C4-2B (cell line): ENCODE data around the gene HOXA2.

ENCODE experiments used
- ZFX ChIP-seq: fragments of 450-650 bp; IDR thresholded peaks from 2 replicates; pipeline ENCODE4 v1.6.1; 2017
- TF ChIP-seq, protein P1 (sequence below): fragments of 450-650 bp; conservative IDR thresholded peaks from 2 replicates; pipeline ENCODE4 v1.5.1; 2017; ENCODE audit warnings: mild to moderate bottlenecking

DNA sequence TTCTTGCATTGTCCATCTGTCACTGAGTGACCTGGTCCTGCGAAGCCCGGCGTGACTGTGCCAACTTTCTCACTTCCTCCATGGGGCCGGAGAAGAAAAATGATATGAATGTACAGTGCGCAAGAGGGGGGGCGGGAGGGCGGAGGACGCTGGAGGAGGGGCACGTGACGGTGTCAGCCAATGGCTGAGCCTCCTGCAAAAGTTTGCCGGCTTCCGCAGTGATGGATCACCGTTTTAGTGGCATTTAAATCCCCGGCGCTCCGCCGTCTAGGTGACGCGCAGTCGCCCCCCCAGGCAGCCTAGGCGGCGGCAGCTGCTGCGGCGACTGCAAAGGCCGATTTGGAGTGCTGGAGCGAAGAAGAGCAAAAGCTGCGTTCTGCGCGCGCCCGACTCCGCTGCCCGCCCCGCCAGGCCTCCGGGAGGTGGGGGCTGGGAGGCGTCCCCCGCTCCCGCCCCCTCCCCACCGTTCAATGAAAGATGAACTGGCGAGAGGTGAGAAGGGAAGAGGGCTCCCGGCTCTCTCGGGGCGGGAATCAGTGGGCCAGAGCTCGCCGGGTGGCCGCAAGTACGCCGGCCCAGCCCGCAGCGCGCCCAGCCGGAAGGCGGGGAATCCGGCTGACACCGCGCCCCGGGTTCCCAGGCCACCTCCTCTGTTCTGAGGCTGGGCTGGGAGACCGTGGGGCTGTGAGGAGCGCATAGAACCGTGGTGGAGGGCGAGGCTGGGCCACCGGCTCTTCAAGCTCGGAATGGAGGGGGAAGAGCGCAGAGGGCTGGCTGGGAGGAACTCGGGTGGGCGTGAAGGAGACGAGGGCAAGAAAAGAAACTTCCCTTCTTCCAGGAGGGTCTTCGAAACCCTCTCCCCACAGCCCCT is 6.4 kb downstream of the HOXA2 start, which contains the start of gene HOXA1:
- TF ChIP-seq, protein P1, sequence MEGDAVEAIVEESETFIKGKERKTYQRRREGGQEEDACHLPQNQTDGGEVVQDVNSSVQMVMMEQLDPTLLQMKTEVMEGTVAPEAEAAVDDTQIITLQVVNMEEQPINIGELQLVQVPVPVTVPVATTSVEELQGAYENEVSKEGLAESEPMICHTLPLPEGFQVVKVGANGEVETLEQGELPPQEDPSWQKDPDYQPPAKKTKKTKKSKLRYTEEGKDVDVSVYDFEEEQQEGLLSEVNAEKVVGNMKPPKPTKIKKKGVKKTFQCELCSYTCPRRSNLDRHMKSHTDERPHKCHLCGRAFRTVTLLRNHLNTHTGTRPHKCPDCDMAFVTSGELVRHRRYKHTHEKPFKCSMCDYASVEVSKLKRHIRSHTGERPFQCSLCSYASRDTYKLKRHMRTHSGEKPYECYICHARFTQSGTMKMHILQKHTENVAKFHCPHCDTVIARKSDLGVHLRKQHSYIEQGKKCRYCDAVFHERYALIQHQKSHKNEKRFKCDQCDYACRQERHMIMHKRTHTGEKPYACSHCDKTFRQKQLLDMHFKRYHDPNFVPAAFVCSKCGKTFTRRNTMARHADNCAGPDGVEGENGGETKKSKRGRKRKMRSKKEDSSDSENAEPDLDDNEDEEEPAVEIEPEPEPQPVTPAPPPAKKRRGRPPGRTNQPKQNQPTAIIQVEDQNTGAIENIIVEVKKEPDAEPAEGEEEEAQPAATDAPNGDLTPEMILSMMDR = no peak
- TF ChIP-seq ZFX = peak; percentile 23; the same call in 1 of the 2 replicates
